Transverse colon (tissue), 4 donors: Measurements from ENCODE around the gene DDR2. TPM values are rescaled to one million over a fixed set of nuclear protein-coding genes. Genes with fewer than 3 reads are reported as not detected.

Experiments used
- DNase-seq: peaks from one replicate; pipeline ENCODE4 v3.0.0-alpha.2; 2019
- H3K27ac ChIP-seq, 4 donors: fragments of 200-600 bp; sonication (generic); 2 replicates each; pipeline ENCODE4 v1.5.1; 2016 to 2018; ENCODE audit warnings: inconsistent platforms in 4 of 4
- H3K27me3 ChIP-seq: fragments of 200-600 bp; sonication (generic); 2 replicates; pipeline ENCODE4 v1.5.1; 2017; ENCODE audit warnings: inconsistent platforms
- H3K36me3 ChIP-seq, 4 donors: fragments of 200-600 bp; sonication (generic); 2 replicates each; pipeline ENCODE4 v1.5.1; 2017 to 2019; ENCODE audit warnings: inconsistent platforms in 4 of 4
- H3K4me1 ChIP-seq, 4 donors: fragments of 200-600 bp; sonication (generic); 2 replicates each; pipeline ENCODE4 v1.5.1; 2017 to 2020; ENCODE audit warnings: inconsistent platforms in 4 of 4
- H3K4me3 ChIP-seq, 4 donors: fragments of 200-600 bp; sonication (generic); 1 replicate in 1 of 4; 2 replicates in 3 of 4; pipeline versions ENCODE4 v1.5.1 to v1.6.1; 2017 to 2019; ENCODE audit warnings: inconsistent platforms in 4 of 4
- H3K9me3 ChIP-seq, 2 donors: fragments of 200-600 bp; sonication (generic); 2 replicates each; pipeline ENCODE4 v1.5.1; 2017 to 2019; ENCODE audit warnings: inconsistent platforms in 2 of 2
- EP300 ChIP-seq: sonication (generic); formaldehyde crosslinking; IDR thresholded peaks from one replicate; pipeline ENCODE4 v1.6.1; 2017; ENCODE audit warnings: antibody characterized with exemption, low read depth
- POLR2A ChIP-seq: fragments of 450-650 bp; IDR thresholded peaks from one replicate; pipeline ENCODE4 v1.6.1; 2016; ENCODE audit warnings: antibody characterized with exemption, mild to moderate bottlenecking, moderate library complexity
- POLR2AphosphoS5 ChIP-seq, 3 donors: sonication (generic); formaldehyde crosslinking; IDR thresholded peaks; one replicate each; pipeline ENCODE4 v1.6.1; 2016; ENCODE audit warnings: antibody characterized with exemption in 3 of 3
- WGBS, 2 donors: methylation state at CpG; one replicate each; pipeline ENCODE4 v1.1.5; 2018; ENCODE audit warnings: low coverage in 1 of 2; 5-methylcytosine and 5-hydroxymethylcytosine counted together
- in situ Hi-C, 4 donors: fragments of 200-750 bp; cut with MboI; loops; one replicate each; pipeline versions ENCODE4 v1.15.0 to v1.15.1; 2017; ENCODE audit warnings: low sequenced_read_pairs in 3 of 4, low pct_ligation_motif_present in 1 of 4, low pct_unique_long_range_greater_than_20kb in 1 of 4
- intact Hi-C: fragments of 100-400 bp; cut with DNase I; formaldehyde crosslinking; loops from one replicate; pipeline ENCODE4 v1.15.1; 2023; ENCODE audit warnings: low total_unique reads
- total RNA-seq, 4 donors: library from RNA; depleted of rRNA; stranded (reverse); fragments of >200 nt; gene quantifications; one replicate each; pipeline ENCODE4 v1.1.0, GENCODE V29; 2016
- TF ChIP-seq, protein P1 (sequence below), 5 experiments: fragments of 200-600 bp in 3 of 5; fragments of 450-650 bp in 2 of 5; sonication (generic) in 3 of 5; IDR thresholded peaks; 1 replicate in 2 of 5; 2 replicates in 3 of 5; pipeline ENCODE4 v1.5.1; 2016 to 2017; ENCODE audit warnings: antibody characterized with exemption in 5 of 5, inconsistent platforms in 3 of 5, mild to moderate bottlenecking in 2 of 5, moderate library complexity in 1 of 5

Gene DDR2
- total RNA-seq, 4 donors from 2014 or later, result 33.3 to 54.1 (median 42.2) TPM

DNA sequence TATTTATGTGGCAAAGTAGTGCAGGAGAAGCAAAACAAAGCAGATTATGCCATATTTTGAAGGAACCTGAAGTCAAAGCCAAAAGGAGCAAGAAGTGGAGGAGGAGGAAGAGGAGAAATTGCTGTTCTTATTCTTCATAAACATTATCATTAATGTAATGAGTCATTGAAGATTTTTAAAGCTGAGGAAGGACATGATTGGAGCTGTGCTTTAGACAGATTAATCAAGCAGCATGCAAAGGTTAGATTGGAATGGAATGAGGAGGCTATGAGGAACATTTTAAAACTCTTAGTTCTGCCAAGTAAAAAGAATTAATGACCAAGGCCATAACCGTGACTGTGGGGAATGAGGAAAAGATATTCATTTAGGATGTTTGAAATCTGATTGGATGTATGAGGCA lies 125.2 kb downstream of the DDR2 start:
- peak overlapping the region in 2 of 4 donors; percentile 13 to 20 for H3K27ac ChIP-seq
- H3K27me3 ChIP-seq, result no peaks in the 10 kb centered on the region
- TF ChIP-seq POLR2AphosphoS5 (IDR thresholded peaks at IDR 0.05), result no peak
- TF ChIP-seq, protein P1, sequence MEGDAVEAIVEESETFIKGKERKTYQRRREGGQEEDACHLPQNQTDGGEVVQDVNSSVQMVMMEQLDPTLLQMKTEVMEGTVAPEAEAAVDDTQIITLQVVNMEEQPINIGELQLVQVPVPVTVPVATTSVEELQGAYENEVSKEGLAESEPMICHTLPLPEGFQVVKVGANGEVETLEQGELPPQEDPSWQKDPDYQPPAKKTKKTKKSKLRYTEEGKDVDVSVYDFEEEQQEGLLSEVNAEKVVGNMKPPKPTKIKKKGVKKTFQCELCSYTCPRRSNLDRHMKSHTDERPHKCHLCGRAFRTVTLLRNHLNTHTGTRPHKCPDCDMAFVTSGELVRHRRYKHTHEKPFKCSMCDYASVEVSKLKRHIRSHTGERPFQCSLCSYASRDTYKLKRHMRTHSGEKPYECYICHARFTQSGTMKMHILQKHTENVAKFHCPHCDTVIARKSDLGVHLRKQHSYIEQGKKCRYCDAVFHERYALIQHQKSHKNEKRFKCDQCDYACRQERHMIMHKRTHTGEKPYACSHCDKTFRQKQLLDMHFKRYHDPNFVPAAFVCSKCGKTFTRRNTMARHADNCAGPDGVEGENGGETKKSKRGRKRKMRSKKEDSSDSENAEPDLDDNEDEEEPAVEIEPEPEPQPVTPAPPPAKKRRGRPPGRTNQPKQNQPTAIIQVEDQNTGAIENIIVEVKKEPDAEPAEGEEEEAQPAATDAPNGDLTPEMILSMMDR (IDR thresholded peaks at IDR 0.05), result no peak
- no peak for TF ChIP-seq EP300
- TF ChIP-seq POLR2A, result no peak
- intact Hi-C loops, result no loop called here
- no peak overlapping the region for H3K4me3 ChIP-seq
- H3K9me3 ChIP-seq, result no peaks in the 10 kb centered on the region
- no peak for DNase-seq
- 47 to 55% methylated on average over 1 of the region's 1 CpG for WGBS, 2 donors
- H3K36me3 ChIP-seq, result peaks cover 0 to 1% (median 0%) of the 10 kb centered on the region in 4 donors
- H3K4me1 ChIP-seq, result no peaks in the 10 kb centered on the region
- in situ Hi-C loops, result no loop called here

DNA sequence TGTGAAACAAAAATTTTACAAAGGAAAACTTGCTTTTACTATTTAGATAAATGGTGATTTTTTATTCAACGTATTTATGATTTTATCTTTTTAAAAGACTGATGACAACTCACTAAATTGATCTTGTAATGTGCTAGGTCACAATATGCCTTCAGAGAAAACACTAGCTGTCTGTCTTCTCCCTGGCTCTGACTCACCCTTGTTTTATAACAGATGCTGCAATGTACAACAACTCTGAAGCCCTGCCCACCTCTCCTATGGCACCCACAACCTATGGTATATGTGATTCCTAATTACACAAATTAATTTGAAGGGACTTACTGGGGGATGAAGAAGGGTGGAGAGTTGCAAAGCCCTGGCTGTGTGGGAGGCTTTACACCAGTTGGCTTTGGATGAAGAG lies 133.5 kb downstream of the DDR2 start:
- Histone ChIP-seq H3K27ac (no peak overlapping the region), H3K27me3 (no peaks in the 10 kb centered on the region), H3K4me3 (no peak overlapping the region), H3K4me1 (no peaks in the 10 kb centered on the region), H3K9me3 (no peaks in the 10 kb centered on the region), H3K36me3 (peaks cover 0 to 1% (median 0%) of the 10 kb centered on the region in 4 donors)
- 73 to 74% methylated on average over 1 of the region's 1 CpG for WGBS, 2 donors
- intact Hi-C loops (no loop called here), in situ Hi-C loops (no loop called here)
- TF ChIP-seq POLR2A, result no peak
- TF ChIP-seq, protein P1 (IDR thresholded peaks at IDR 0.05), result no peak
- no peak for TF ChIP-seq POLR2AphosphoS5 (IDR thresholded peaks at IDR 0.05)
- no peak for TF ChIP-seq EP300
- no peak for DNase-seq

DNA sequence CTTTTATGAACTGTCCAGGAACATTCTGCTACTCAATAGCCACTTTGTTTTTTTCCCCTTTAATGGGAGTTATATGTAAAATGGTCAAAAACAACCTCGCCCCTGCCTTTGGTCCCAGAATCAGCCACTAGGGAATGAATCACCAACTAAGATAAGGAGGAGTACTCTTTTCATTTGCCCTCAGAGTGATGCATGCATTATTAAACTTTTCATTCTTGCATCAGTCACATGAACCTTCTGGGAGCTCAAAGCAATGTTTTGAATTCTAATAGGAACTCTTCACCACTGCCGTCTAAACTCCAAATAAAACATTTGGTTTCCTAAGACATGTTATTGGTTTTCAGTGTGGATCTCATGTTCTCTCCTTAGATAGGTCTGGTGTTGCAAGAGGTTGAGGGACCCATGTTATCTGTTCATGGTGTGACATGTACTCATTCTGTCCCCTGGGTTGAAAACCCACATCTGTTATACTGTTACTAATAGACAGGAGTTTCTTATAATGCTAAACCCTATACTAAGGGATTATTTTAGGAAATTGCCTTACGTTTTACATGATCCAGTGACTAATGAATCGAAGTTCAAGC lies 140.4 kb downstream of the DDR2 start:
- H3K36me3 ChIP-seq, result no peaks in the 10 kb centered on the region
- in situ Hi-C loops, result no loop called here
- TF ChIP-seq, protein P1 (IDR thresholded peaks at IDR 0.05), result no peak
- no peak for TF ChIP-seq POLR2A
- no peaks in the 10 kb centered on the region for H3K27me3 ChIP-seq
- no peak overlapping the region for H3K4me3 ChIP-seq
- DNase-seq, result no peak
- H3K27ac ChIP-seq, result no peak overlapping the region
- H3K9me3 ChIP-seq, result no peaks in the 10 kb centered on the region
- intact Hi-C loops, result no loop called here
- 85 to 88% methylated on average over 4 of the region's 4 CpGs for WGBS, 2 donors
- no peaks in the 10 kb centered on the region for H3K4me1 ChIP-seq

DNA sequence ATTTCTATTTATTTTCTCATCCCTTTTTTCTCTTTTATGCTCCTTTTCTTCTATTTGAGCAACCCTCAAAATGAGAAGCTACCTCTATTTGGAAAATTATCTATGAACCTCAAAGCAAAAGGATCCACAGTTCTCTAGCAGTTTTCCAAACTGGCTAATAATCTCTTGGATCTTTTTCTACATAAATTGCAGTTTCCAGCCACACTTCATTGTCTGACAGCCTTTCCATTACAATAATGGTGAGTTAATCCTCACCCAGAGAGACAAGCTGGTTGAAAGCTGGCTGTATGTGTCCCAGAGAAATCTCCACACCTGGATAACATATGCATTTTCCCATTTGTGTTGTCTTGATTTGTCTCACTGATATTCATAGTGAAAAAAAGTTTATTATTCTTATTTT lies 141.7 kb downstream of the DDR2 start:
- no peaks in the 10 kb centered on the region for H3K4me1 ChIP-seq
- H3K9me3 ChIP-seq, result no peaks in the 10 kb centered on the region
- intact Hi-C loops, result no loop called here
- in situ Hi-C loops, result no loop called here
- H3K36me3 ChIP-seq, result no peaks in the 10 kb centered on the region
- TF ChIP-seq, protein P1 (IDR thresholded peaks at IDR 0.05), result no peak
- H3K27ac ChIP-seq, result no peak overlapping the region
- no peak for DNase-seq
- H3K4me3 ChIP-seq, result no peak overlapping the region
- no peaks in the 10 kb centered on the region for H3K27me3 ChIP-seq
